HG03066 (cell line): ENCODE results near the gene PYM1.
"Not testable (repeated sequence)": the region's sequence is repeated elsewhere in the genome, so short reads cannot be mapped to it uniquely, and the experiment has no call there.

Experiments
- ATAC-seq: cut with Tn5 transposase; IDR thresholded peaks from one replicate; pipeline ENCODE4 v1.9.1; 2021; ENCODE audit warnings: low read depth; ENCODE audit not compliant: unreplicated experiment

The PYM1 gene

DNA sequence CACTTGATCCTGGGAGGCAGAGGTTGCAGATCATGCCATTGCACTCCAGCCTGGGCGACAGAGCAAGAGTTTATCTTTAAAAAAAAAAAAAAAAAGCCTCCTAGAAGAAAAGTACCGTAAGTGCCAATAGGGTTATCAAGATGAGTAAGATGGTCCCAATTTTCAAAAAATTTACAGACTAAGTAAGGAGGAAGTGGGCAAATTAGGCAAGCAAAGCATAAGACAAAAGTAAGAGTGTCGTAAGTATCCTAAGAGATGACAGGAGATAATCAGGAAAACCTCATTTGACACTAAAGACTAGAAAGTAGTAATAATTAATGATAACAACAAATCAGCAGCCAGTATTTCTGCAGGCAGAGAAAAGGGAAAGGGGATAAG, 12.2 kb downstream of the PYM1 start:
- no peak for ATAC-seq

DNA sequence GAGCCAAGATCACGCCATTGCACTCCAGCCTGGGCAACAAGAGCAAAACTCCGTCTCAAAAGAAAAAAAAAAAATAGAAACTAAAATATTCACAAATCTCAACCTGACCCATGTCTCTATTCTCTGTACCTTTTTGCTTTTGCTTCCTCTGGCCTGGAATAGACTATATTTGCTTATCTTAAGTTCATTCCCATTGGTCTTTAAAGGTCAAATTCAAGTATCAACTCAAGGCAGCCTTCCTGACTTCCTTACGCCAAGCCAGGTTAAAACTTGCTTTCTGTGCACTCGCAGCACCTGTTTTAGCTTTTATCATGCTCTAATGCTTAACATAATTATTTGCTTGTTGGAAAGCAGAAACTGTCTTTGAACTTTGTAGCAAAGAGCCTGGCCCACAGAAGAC, 14.8 kb downstream of the PYM1 start:
- no peak for ATAC-seq

DNA sequence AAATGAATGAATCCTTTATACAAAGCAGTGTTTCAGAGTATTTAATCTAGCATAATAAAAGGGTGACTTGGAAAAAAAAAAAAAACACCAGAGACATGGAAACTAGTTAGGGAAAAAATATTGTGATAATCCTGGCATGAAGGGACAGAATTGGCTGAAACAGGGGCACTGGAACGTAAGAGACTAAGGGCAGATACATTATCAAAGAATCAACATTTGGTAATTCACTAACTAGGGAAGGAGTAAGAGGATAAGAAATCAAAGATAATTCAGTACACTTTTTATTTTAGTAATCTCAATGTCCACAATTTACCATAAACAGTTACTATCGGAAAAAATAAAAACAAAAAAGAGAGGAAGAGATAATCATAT, 18.2 kb downstream of the PYM1 start:
- ATAC-seq: no peak

DNA sequence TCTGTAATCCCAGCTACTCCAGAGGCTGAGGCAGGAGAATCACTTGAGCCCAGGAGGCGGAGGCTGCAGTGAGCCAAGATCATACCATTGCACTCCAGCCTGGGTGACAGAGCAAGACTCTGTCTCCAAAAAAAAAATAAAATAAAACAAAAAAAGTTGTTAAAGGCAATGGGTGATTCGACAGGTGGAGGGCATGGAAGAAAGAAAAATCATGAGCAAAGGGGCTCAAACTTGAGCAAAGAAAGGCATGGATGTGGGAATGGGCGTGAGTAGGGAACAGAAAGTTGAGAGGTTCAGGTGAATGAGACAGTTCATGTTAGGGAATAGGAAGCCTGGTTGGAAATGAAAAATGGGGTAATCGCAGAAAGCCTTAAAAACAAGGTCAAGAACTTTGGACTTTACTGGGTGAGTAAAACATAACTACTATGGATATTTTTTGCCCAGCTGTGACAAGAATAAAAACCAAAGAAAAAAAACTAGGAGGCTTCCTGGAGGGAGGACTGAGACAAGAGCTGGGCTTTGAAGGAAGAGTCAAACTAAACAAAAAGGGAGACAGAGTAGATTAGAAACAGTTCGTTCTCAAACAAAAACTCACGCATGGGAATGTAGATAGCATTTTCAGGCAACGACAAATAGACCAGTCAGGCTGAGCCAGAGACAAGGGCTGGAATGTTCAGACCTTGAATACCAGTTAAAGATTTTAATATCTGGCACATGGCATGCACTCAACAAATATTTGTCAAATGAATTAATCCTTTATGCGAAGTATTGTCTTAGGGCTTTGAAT, 18.8 kb downstream of the PYM1 start:
- ATAC-seq: no peak

DNA sequence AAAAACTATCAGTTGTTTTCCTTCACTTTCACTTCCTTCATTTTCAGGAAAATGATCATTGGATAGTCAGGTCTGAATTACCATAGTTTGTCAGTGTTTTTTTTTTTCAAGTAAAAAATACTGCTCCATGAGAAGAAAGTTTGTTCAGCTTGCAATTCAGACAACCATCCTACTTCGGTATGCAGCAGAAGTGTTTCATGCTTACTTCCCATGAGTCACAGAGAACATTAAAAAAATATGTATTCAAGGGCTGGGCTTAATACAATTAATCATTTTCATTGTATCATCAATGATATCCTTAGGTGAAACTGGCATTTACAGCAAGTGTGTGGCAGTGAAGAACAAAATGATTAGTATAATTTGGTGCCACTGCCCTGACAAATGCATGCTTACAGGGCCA, 21.6 kb downstream of the PYM1 start:
- no peak for ATAC-seq

DNA sequence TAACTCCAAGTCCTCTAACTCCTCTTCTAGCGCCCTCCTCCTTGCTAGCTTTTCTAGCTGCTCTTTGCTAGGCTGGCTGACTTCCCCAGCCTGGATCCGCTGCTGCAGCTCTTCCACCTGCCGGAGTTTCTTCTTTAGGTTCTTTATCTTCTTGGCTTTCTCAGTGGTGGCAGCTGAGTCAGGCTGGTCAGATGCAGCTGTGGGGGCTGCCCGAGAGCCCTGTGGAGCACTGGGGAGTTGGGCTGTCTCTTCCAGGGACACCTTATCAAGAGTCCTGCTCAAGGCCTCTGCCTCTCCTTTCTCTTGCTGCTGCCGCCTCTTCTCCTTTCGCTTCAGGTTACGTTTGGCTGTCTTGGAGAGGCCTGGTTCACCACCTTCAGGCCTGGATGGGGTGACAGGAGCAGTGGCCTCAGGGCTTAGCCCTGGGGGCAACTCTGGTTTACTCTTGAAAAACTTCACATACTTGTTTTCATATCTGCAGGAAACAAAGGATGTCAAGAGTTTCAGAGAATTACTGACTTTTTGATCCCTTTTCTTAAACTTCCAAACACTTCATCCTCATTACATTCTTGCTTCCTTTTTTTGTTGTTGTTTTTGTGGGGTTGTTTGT, 25.7 kb downstream of the PYM1 start:
- no peak for ATAC-seq

DNA sequence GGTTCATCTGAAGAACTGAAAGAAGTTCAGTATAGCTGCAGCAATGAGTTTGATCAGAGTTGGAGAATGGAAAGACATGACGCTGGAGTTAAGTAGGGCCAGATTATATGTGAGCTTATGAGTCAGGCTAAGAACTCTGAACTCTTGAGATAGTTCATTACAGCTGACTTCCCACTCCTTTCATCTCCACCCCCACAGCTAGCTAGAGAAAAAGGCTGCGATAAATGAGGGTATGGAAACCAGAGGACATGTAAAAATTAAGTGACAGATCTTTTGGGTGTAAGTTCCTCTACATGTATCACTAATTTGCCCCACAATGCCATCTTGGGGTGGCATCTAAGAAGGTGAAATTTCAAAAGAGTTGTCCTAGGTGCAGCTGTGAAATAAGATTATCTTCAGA, 28.6 kb downstream of the PYM1 start:
- no peak for ATAC-seq

DNA sequence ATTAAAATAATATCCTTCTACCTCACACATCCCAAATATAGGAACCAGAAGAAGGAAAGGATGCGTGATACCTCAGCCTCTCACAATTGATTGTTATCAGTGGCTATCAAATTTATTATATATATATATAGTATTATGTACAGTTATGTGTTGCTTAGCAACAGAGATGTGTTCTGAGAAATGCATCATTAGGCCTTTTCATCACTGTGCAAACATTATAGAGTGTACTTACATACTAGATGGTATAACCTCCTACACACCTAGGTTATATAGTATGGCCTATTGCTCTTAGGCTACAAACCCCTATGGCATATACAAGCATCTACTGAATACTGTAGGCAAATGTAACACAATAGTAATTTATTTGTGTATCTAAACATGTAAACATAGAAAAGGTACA, 34.0 kb downstream of the PYM1 start:
- no peak for ATAC-seq

DNA sequence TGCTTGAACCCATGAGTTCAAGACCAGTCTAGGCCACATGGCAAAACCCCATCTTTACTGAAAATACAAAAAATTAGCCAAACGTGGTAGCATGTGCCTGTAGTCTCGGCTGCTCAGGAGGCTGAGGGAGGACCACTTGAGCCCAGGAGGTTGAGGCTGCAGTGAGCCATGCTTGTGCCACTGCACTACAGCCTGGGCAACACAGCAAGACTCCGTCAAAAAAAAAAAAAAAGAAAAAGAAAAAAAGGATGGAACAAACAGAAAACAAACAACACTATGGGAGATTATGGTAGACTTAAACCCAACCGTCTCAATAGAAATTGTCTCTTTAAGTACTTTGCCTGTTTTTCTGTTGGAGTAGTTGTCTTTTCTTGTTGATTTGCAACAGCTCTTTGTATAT, 36.4 kb downstream of the PYM1 start:
- ATAC-seq: no peak

DNA sequence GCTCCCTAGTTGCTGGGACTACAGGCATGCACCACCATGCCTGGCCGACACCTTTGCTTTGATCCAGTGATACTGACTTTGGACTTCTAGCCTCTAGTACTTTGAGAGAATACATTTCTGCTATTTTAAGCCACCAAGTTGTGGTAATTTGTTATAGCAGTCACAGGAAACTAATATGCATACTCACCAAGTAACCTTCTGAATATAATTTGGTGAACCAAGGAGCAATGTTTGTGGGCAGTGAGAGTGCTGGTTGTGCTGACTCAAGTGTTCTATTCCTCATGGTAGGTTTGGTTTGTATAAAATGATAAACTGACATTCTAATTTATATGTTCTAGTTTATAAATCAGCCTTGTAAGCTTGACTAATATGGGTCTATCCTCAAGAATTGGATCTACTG, 42.6 kb downstream of the PYM1 start:
- ATAC-seq: no peak

DNA sequence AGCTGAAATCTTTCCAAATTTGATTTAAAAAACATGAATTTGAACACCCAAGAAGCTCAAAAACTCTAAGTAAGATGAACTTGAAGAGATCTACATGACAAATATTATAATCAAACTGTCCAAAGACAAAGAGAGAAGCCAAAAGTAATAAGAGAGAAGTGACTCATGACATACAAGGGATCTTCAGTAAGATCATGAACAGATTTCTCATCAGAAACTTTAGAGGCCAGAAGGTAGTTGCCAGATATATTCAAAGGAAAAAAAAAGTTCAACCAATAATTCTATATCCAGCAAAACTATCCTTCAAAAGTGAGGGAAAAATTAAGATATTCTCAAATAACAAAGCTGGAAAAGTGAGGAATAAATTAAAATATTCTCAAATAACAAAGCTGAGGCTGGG, 49.9 kb downstream of the PYM1 start:
- ATAC-seq: no peak

DNA sequence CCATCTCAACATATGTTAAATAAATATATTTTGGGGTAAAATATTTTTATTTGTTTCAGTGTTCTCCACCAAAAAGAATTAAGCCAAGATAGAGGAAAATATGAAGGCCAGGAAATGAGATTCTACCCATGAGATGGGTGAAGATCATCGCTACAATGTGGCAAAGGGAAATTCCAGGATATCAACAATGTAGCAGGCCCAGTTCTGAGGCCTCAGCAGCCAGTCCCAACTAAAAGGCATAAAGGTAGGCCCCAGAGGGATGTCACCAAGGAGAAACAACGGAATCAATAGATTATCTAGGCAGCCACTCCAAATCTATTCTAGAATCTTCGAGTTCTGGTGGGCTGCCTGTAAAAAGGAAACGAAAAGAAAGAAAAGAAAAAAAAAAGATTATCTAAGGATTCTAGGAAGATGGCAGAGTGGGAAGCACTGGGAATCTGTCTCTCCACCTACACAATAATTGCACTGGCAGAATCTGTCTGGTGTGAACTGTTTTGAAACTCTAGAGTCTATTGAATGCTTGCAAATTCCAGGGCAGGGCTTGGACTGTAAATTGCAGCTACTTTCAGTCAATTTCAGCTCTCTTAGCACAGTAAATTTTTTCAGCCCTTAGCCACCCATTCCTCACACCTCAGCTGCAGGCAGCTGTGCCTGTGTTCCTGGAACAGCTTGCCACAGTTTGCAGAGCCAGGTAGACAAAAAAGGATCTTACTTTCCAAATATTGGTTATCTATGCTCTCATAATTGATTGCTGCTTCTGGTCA, 51.8 kb downstream of the PYM1 start:
- ATAC-seq: no peak

DNA sequence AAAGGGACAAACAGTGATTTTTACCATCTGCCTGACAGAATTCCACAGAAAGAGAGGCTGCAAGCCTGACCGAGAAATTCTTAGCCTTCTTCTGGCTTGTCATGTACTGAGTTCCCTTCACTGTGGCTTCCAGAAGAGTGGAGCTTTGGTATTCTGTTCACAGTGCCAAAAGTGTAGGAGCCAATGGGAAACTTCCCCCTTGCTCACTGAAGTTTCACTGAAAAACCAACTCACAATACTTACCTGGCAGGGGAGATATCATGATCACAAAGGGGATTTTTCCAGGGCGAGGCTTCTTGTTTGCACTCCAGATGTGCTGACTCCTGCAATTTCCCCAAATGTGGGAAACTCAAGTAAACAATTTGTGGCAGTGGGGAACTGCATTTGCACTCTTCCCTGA, 53.3 kb downstream of the PYM1 start:
- ATAC-seq: no peak

DNA sequence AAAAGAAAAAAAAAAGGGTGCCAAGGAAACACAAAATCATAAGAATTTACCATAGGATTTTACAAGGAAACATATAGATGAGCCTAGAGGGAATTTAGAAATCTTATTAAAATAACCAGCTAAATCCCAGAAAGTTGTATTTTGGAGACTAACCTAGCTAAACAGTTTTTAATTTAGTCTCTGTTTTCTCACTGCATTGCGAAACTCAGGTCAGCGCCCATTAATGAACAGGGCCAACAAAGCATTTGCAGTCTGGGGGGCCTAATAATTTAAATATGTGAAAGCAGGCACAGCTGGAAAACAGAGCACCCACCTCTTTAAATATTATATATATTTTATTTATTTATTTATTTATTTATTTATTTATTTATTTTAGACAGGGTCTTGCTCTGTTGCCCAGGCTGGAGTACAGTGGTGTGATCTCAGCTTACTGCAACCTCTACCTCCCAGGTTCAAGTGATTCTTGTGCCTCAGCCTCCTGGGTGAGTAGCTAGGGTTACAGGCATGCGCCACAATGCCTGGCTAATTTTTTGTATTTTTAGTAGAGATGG, 61.2 kb downstream of the PYM1 start:
- ATAC-seq: not testable (repeated sequence)

DNA sequence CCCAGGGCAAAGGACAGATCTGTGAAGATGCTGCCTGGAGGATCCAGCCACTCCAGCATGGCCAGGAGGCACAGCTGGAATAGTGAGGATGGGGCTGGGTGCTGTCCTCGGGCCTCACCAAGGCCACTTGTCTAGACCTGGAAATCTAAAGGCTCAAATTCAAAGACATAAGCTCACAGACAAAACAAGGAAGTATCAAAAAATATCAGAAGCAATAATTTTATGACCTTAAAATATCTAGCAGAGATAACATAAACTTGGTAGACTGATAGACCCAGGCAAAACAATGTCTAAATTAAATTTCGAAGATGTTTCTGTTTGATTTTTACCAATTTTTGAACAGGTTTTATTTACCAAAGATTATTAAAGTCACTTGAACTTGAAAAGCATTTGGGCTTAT, 62.4 kb downstream of the PYM1 start:
- ATAC-seq: no peak

DNA sequence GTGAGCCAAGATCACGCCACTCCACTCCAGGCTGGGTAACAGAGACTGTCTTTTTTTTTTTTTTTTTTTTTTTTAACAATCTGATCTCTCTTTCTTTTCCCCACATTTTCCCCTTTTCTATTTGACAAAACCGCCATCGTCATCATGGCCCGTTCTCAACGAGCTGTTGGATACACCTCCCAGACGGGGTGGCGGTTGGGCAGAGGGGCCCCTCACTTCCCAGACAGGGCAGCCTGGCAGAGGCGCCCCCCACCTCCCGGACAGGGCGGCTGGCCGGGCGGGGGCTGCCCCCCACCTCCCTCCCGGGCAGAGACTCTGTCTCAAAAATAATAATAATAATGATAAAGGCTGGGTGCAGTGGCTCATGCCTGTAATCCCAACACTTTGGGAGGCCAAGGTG, 64.8 kb downstream of the PYM1 start:
- not testable (repeated sequence) for ATAC-seq

DNA sequence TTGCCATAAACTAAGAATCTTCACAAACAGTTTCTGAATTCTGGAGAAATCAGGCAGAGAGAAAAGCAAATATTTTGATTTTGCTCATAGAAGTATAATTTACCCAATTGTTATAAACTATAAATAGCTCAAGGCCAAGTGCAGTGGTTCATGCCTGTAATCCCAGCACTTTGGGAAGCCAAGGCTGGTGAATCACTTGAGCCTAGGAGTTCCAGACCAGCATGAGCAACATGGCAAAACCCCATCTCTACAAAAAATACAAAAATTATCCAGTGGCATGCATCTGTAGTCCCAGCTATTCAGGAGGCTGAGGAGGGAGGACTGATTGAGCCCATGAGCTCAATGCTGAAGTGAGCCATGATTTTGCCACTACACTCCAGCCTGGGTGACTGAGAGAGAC, 65.4 kb downstream of the PYM1 start:
- no peak for ATAC-seq

DNA sequence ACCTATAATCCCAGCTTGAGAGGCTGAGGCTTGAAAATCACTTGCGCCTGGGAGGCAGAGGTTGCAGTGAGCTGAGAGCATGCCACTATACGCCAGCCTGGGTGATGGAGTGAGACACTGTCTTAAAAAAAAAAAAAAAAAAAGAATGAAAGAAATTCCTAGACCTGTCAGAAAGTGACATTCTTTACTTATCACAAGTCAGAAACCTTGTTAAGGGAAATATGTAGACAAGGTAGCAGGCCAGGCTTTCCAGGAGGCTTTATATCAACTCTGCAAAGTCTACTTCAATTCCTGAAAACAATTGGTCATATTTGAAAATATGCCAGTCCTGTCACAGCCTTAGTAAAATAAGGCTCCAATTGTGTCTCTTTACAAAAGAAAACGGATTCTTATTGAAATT, 65.8 kb downstream of the PYM1 start:
- no peak for ATAC-seq

DNA sequence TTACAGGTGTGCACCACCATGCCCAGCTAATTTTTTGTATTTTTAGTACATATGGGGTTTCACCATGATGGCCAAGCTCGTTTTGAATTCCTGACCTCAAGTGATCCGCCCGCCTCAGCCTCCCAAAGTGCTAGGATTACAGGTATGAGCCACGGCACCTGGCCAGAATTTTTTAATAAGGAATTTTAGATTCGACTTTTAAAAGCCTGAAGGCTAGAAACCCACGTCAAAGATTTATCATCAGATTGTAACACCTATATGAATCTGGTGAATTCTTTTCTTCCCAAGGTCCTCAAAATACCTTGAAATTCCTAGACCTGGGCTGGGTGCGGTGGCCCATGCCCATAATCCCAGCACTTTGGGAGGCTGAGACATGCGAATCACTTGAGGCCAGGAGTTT, 66.3 kb downstream of the PYM1 start:
- no peak for ATAC-seq

DNA sequence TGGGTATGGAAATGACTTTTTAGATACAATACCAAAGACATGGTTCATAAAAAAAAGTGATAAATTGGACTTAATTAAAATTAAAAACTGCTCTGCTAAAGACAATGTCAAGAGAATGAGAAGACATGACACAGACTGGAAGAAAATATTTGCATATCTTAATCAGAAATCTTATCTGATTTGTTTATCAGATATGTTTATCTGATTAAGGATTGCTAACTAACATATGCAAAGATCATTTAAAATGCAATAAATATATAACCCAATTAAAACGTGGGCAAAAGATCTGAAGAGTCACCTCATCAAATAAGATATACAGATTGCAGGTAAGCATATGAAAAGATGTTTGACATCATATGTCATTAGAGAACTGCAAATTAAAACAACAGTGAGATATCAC, 75.0 kb downstream of the PYM1 start:
- no peak for ATAC-seq
